AG08396 (cell line): ENCODE measurements around the gene CLEC20A.
"Not testable (repeated sequence)": the region's sequence is repeated elsewhere in the genome, so short reads cannot be mapped to it uniquely, and the experiment has no call there.

Experiments
- DNase-seq: peaks from one replicate; pipeline ENCODE4 v3.0.0; 2012; ENCODE audit warnings: low spot score, mixed read lengths

CLEC20A gene

GRCh38 chr1:178529364-178530036 lies 32.7 kb upstream of the CLEC20A start:
- DNase-seq, result no peak

DNA sequence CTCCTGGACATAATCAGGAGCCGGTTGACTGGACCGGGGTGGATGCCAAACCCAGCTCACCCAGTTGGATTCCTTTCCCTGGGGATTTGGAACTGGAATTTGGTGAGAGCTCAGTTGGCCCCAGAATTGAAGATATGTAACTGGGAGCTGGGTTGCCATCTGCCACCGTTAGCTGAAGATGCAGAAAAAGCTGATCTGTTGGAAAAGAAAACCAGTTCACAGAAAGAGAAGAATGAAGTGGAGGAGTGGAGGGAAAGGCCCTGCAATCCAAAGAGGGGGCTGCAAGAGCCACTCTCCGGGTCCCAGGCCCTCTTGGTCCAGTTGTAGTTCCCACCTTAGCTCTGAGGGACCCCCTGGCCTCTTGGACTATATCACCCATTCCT lies 32.2 kb upstream of the CLEC20A start:
- DNase-seq, result no peak

- no peak for DNase-seq
These were observed 31.6 kb upstream of the CLEC20A start for GRCh38 chr1:178528228-178528952.

DNA sequence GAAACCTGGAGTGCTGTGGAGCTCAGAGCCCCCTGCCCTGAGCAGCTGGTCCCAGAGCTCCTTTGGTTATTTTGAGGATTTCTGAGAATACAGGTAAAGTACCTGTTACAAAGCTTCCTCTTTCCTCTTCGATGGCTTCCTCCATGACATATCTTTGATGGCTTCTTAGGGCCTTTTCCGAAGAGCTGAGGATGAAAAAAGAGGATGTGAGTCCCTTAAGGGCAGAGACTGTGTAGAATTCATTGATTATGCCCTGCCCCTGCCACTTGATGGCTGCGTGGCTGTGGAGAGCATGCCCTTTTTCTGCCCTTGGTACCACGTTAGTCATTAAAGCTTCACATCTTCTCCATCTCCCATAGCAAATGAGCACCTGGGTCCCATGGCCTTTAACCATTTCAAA lies 30.4 kb upstream of the CLEC20A start:
- DNase-seq, result no peak

DNA sequence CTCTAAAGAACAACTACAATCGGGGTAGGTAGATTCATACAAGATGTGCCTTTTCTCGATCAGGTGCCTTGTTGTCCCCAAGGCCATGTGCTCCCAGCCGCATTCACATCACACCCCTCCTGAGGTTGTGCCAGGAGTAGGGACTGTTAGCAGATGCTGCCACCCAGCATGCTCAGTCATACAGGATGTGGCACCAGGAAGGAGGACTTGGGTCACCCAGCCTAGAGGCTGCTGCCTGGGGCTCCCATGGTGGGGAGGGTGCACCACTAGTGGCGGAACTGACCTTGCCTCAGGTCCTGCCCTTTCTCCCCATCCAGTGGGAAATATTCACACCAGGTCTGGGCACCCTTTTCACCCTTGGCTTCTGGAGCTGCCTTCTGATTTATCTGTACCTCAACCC lies 24.5 kb upstream of the CLEC20A start:
- DNase-seq, result no peak

- no peak for DNase-seq
These were observed 24.0 kb upstream of the CLEC20A start for GRCh38 chr1:178520803-178521202.

- DNase-seq, result no peak
These were observed 22.1 kb upstream of the CLEC20A start for GRCh38 chr1:178518894-178519293.

- DNase-seq, result no peak
These were observed 19.3 kb upstream of the CLEC20A start for GRCh38 chr1:178516110-178516509.

DNA sequence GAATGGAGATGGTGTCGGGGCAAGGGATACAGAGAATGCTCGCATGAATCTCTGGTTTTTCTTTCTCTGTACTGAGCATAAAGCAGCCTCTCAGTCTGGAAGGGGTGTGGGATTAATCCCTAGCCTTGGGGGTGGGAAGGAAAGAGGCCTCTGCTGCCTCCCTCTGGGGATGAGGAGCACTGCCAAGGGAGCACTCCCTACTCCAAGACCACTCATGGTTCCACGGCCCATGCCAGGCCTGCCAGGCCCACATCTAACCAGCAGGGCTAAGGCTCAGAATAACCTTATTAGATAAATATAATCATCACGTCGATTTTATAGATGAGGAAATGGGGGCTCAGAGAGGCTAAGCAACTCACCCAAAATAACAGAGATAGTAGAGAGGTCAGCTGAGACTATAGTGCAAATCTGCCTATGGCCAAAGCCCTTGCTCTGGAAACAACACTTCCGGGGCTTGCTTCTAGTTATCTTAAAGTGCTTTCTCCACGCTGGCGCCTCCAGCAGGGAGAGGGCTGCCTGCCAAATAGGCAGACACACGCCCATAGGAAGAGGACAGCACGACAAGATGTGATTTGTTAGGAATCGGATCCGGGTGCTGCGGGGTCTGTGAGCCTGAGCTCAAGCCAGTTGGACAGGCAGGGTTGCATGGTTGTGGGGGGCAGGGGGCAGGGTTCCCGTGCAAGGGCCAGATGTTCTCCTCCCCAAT lies 16.7 kb upstream of the CLEC20A start:
- DNase-seq, result peak; percentile 39

GRCh38 chr1:178512566-178513277 lies 16.0 kb upstream of the CLEC20A start, which contains the start of gene TEX35:
TSS of gene TEX35 (plus strand) at chr1:178513109. CDS start at chr1:178513189, 80 bp downstream.
- DNase-seq, result no peak

GRCh38 chr1:178510155-178510554 lies 13.4 kb upstream of the CLEC20A start:
- DNase-seq, result no peak

DNA sequence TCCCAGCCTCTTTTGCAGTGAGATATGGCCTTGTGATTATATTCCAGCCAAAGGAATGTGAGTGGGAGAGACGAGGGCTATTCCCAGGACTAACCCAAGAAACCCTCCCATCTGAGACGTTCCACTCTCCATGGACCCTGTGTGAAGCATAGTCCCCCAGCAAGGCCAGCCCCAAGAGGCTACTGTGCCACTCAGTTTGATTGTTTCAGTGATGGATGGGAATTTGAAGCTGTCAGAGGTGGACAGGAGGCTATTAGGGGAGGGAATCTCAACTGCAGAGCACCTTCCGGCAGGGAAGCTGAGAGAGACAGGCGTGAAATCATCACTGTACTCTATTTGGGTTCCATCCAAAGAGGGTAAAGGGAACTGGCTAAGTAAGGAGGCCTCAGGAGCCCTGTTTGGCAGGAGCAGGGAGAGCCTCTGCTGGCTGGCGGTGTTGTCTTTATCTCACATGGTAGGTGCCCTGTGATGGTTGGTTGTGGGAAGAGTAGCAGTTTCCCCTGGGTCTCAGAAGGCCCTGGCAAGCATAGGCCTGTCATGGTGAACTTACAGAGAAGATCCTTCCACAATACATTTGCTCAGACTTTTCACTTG lies 12.7 kb upstream of the CLEC20A start:
- no peak for DNase-seq

DNA sequence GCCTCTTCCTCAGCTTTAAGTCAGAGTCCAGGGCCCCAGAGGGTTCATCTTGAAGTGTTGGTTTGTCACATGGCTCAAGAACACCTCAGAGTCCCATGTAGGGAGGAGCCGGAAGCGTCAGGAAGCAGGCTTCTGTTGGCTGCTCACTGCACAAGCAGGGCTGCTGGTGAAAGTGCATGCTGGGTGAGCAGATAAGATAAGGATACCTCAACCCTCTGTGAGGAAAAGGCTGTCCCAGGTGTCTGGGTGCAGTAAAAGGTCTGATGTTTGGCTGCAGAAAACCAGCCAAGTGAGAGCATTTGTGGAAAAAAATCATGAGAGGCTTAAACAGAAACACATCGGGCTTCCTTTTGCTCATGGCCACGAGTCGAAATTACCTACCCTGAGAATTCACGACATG lies 9.9 kb upstream of the CLEC20A start:
- DNase-seq, result no peak

- no peak for DNase-seq
These were observed 9.4 kb upstream of the CLEC20A start for GRCh38 chr1:178506177-178506576.

DNA sequence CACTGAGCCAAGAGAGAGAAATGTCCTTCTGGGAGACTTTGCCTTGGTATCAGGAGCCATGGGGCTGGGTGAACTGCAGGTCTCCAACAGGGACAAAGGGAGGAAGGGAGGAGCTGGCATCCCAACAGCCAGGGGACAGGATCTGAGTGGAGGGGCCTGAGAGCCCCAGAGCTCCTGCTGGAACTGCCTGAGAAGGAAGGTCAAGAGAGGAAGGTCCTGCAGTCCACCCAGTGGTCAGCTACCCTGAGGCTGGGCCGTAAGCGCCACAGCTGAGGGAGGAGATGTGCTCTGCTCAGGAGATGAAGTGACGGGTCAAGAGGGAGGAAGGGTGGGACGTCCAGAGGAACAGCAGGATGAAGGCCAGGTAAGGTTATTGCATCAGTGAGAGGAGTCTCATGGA lies 7.5 kb upstream of the CLEC20A start:
- no peak for DNase-seq

GRCh38 chr1:178503849-178504248 lies 7.1 kb upstream of the CLEC20A start:
- no peak for DNase-seq

DNA sequence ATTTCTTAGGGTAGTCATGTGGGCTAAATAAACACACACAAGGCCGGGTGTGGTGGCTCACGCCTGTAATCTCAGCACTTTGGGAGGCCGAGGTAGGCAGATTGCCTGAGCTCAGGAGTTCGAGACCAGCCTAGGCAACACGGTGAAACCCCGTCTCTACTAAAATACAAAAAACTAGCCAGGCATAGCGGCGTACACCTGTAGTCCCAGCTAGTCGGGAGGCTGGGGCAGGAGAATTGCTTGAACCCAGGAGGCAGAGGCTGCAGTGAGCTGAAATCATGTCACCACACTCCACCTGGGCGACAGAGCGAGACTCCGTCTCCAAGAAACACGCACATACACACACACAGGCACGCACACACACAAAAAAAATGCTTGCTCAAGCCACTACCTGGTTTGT lies 6.6 kb upstream of the CLEC20A start:
- DNase-seq, result not testable (repeated sequence)

- DNase-seq, result no peak
These were observed 6.1 kb upstream of the CLEC20A start for GRCh38 chr1:178502856-178503255.

DNA sequence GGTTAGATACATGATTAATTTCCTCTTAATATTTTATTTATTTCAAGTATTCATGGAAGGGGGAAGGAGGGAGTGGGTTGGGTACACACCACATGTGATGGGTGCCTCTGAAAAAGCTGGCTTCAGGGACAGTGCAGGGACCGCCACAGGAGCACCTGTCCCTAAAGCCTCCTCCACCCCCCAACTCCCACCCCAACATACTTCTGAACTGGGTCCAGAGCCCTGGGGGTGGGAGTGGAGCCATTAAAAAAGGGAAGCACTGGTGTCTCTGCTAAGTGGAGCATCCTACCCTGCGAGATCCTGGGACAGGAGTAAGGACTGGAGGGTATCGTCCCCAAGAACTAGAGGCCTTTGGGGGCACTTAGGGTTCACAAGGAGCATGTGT lies 5.6 kb upstream of the CLEC20A start:
- DNase-seq, result peak; percentile 5

DNA sequence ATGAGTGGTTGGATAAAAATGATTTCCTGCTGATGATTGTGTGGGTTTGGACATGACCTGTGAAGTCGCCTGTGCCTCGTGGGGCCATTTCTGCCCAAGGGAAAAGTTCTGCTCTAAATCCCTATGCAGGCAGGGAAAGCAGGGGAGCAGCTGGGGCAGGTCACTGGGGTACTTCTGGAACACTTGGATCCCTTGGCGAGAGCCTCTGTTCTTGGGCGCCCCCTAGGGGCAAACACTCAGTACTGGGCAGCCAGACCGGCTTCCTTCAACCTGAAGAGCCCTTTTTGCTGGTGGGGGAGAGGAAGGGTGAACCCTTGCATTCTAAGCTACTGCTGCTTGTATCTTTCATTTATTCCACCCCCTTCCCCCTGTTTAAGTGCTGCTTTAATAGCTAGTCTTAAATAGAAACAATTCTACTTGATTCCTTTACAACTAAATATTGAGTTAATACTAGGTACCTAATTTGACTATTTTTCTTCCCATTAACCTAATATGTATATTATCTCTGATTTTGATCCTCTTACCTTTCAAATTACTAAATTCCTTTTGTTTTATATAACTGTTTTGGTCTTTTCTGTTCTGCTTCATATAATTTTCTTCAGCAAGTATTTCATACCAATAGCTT lies 5.1 kb upstream of the CLEC20A start:
- DNase-seq, result peak; percentile 89

DNA sequence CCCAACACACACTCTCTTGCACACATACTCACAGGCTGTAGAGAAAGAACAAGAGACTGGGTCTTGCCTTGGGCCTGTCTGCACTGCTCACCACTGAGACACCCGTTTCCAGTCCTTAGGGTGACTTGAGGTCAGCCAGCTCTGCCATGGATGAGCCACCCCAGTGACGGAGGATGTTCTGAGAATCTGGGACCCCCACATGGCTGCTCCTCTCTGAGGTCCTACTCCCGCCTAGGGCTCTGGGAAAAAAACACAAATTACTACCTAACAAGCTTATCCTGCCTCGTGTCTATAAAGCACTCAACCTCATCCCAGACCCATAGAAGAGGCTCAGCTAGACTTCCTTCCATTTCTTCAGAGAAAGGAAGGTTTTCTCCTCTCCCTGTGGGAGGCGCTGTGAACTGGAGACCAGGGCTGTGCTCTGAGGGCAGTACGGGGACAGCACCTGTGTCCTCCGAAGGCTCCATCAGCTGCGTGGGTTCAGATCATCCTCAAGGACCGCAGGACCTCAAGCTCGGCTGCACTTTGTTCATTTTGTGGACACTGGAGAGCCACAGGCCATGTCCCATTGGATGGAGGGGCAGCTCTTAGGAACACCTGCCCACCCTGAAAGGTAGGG lies 4.3 kb upstream of the CLEC20A start:
- no peak for DNase-seq
